Measurements from ENCODE around the gene FBXL17. TPM values are rescaled to one million over a fixed set of nuclear protein-coding genes. Genes with fewer than 3 reads are reported as not detected.

FBXL17 gene
- total RNA-seq, 1 donor from 2014 or later, result 17.5 TPM

DNA sequence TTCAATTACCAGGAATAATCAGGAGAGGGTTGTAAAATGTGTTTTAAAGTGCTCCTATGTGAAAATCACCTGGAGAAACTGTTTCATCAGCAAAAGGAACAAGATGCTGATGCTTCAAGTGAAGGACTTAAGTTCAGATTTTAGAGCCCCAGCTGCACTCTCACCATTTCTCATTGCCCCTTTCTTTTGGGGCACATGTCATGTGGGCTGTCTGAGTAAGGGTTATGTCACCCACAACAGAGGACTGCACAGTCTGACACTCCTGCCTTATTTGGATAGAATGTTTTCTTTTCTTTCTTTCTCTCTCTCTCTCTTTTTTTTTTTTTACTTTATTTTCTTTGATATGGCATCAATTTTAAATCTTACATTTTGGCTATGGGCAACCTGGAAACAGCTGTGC lies 507.1 kb downstream of the FBXL17 start:
- ATAC-seq (no peak), DNase-seq (no peak)
- H3K27ac ChIP-seq, result no peak overlapping the region
- no peaks in the 10 kb centered on the region for H3K4me1 ChIP-seq
- TF ChIP-seq, protein P1, sequence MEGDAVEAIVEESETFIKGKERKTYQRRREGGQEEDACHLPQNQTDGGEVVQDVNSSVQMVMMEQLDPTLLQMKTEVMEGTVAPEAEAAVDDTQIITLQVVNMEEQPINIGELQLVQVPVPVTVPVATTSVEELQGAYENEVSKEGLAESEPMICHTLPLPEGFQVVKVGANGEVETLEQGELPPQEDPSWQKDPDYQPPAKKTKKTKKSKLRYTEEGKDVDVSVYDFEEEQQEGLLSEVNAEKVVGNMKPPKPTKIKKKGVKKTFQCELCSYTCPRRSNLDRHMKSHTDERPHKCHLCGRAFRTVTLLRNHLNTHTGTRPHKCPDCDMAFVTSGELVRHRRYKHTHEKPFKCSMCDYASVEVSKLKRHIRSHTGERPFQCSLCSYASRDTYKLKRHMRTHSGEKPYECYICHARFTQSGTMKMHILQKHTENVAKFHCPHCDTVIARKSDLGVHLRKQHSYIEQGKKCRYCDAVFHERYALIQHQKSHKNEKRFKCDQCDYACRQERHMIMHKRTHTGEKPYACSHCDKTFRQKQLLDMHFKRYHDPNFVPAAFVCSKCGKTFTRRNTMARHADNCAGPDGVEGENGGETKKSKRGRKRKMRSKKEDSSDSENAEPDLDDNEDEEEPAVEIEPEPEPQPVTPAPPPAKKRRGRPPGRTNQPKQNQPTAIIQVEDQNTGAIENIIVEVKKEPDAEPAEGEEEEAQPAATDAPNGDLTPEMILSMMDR (IDR thresholded peaks at IDR 0.05), result no peak
- H3K4me3 ChIP-seq, result no peak overlapping the region
- H3K27me3 ChIP-seq, result no peaks in the 10 kb centered on the region
- no peaks in the 10 kb centered on the region for H3K36me3 ChIP-seq
- intact Hi-C loops (cut with DNase I), result no loop called here
- H3K9me3 ChIP-seq, result no peaks in the 10 kb centered on the region

DNA sequence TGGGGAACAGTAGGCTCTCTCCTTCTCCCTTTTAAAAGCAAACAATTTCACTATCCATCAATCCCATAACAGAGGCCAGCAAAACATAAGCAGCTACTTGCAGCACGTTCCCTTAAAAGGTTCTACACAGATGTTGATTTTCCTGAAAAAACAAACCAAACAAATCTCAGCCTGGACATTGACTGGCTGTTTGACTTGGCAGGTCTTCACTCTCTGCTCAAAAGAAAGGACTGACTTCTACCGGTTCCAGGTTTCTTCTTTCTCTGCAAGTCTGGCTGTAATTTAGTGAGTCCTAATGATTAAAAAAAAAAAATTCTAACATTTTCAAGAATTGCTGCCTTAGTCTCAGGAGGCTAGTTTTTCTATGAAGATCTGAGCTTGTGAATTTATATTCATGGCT lies 508.0 kb downstream of the FBXL17 start:
- Histone ChIP-seq H3K27me3 (no peaks in the 10 kb centered on the region), H3K9me3 (no peaks in the 10 kb centered on the region), H3K4me3 (no peak overlapping the region), H3K27ac (no peak overlapping the region), H3K4me1 (no peaks in the 10 kb centered on the region), H3K36me3 (no peaks in the 10 kb centered on the region)
- DNase-seq (no peak), ATAC-seq (no peak)
- TF ChIP-seq, protein P1 (IDR thresholded peaks at IDR 0.05), result no peak
- intact Hi-C loops (cut with DNase I), result no loop called here

DNA sequence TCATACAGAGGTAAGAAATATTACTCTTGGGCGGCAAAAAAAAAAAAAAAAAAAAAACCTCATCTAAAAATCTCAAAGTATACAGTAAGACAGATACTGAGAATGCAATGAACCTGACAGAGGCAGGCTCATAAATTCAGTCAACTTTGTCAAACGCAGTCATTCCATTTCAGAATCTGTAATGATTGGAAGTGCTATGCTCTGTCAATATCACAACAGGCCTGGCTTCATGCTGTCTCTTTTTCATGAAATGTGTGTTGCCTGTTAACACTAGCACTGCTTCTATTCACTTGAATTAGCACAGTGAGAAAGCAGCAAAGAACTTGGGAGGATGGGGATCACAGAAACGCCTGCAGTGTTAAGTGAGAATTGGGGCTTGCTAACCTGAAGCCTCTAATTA lies 510.9 kb downstream of the FBXL17 start:
- Histone ChIP-seq H3K4me3 (no peak overlapping the region), H3K4me1 (no peaks in the 10 kb centered on the region), H3K9me3 (no peaks in the 10 kb centered on the region), H3K36me3 (no peaks in the 10 kb centered on the region), H3K27me3 (no peaks in the 10 kb centered on the region), H3K27ac (no peak overlapping the region)
- ATAC-seq, result no peak
- no peak for DNase-seq
- intact Hi-C loops (cut with DNase I), result no loop called here
- TF ChIP-seq, protein P1 (IDR thresholded peaks at IDR 0.05), result no peak

DNA sequence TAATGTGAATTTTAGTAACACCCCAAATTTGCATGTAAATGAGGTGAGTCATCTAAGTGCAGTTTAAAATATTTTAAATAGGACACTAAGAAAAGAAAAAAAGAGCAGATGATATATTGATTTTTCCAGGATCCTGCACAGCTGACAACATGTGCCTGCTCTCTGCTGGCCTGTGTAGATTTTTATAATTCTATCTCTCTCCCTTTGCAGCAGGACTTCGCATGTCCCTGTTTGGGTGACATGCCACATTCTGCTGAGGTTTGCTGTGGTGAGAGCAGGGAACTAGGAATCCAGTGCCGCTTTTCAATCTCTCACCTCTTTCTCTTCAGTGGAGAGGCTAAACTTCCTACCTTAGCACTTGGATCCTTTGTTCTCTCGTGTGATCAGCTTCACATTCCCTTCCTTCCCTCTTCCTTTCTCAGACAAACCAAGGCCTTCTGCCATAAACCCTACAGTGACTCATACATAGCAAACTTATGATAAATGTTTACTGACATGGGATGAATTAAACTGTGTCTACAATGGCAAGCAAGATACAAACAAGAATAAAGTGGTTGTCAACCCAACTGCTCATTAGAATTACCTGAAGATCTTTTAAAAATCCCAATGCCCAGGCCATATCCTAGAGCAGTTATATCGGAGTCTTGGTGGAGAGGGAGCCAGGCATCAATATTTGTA lies 512.3 kb downstream of the FBXL17 start:
- Histone ChIP-seq H3K27me3 (no peaks in the 10 kb centered on the region), H3K9me3 (no peaks in the 10 kb centered on the region), H3K4me1 (no peaks in the 10 kb centered on the region), H3K36me3 (no peaks in the 10 kb centered on the region), H3K27ac (no peak overlapping the region), H3K4me3 (no peak overlapping the region)
- TF ChIP-seq, protein P1 (IDR thresholded peaks at IDR 0.05), result no peak
- DNase-seq (no peak), ATAC-seq (no peak)
- intact Hi-C loops (cut with DNase I), result no loop called here

DNA sequence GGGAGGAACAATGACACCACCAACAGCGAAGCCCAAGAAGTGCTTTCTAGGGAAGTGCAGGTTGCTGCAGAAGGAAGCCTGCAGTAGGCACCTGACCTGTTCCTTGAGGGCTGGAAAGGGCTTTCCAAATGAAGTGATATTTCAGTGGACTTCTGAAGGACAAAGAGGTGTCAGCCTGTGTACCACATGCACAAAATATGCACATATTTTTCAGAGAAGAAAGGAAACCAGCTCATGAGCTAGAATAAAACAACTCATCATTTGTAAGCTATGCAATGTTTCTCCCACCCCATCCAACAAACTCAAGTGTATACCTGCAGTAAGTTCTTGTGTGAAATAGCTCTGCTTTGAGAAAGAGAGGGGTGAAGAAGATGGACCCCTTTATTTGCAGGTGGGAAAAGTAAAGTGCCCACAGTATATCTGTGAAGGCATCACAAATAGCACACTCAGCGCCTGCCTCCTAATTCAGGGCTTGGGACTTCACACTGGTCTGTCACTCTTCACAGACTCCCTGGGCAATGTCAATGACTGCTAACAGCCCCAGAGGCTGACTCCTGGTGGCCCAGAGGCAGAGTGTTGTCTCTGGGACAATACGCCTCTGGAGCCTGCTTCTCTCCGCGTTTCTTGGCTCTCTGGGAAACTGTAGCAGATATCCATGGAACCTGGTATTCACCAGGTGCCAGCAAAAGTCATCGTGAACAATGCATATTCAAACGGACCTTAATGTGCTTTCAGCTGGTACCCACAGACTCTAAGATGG lies 513.1 kb downstream of the FBXL17 start:
- TF ChIP-seq, protein P1 (IDR thresholded peaks at IDR 0.05), result no peak
- no peaks in the 10 kb centered on the region for H3K9me3 ChIP-seq
- DNase-seq (no peak), ATAC-seq (no peak)
- H3K4me3 ChIP-seq, result no peak overlapping the region
- no peak overlapping the region for H3K27ac ChIP-seq
- H3K4me1 ChIP-seq, result no peaks in the 10 kb centered on the region
- intact Hi-C loops (cut with DNase I), result no loop called here
- no peaks in the 10 kb centered on the region for H3K36me3 ChIP-seq
- no peaks in the 10 kb centered on the region for H3K27me3 ChIP-seq

Measured in upper lobe of right lung (tissue), 1 donor.